KMS-11 (cell line): ENCODE measurements around the gene UTP4.

Source experiments
- H2AFZ ChIP-seq: fragments of 200-600 bp; sonication (generic); 2 replicates; pipeline ENCODE4 v1.6.1; 2016; ENCODE audit warnings: antibody characterized with exemption, mixed run types, low read depth
- H3K27ac ChIP-seq: fragments of 200-600 bp; sonication (generic); 2 replicates; pipeline ENCODE4 v1.6.1; 2016; ENCODE audit warnings: mild to moderate bottlenecking, mixed run types
- H3K27me3 ChIP-seq: fragments of 200-600 bp; sonication (generic); 2 replicates; pipeline ENCODE4 v1.6.1; 2017; ENCODE audit warnings: mild to moderate bottlenecking, low read depth, mixed run types, moderate library complexity; ENCODE audit not compliant: insufficient read depth
- H3K36me3 ChIP-seq: fragments of 200-600 bp; sonication (generic); 2 replicates; pipeline ENCODE4 v1.6.1; 2017; ENCODE audit warnings: mild to moderate bottlenecking, mixed run types; ENCODE audit not compliant: insufficient read depth
- H3K4me1 ChIP-seq: fragments of 200-600 bp; sonication (generic); 2 replicates; pipeline ENCODE4 v1.6.1; 2016; ENCODE audit warnings: mild to moderate bottlenecking, low read depth, mixed run types; ENCODE audit not compliant: poor library complexity, severe bottlenecking
- H3K4me2 ChIP-seq: fragments of 200-600 bp; sonication (generic); 2 replicates; pipeline ENCODE4 v1.7.0; 2016; ENCODE audit warnings: mild to moderate bottlenecking, mixed run types
- H3K4me3 ChIP-seq: fragments of 200-600 bp; sonication (generic); IDR thresholded peaks from 2 replicates; pipeline ENCODE4 v1.6.1; 2017; ENCODE audit warnings: low read depth, low read length, mixed read lengths; ENCODE audit not compliant: insufficient read depth
- H3K79me2 ChIP-seq: fragments of 200-600 bp; sonication (generic); 2 replicates; pipeline ENCODE4 v1.6.1; 2016; ENCODE audit warnings: low read depth, mixed run types; ENCODE audit not compliant: insufficient read depth
- H3K9ac ChIP-seq: fragments of 200-600 bp; sonication (generic); 2 replicates; pipeline ENCODE4 v1.6.1; 2016; ENCODE audit warnings: mild to moderate bottlenecking, mixed run types
- H4K20me1 ChIP-seq: fragments of 200-600 bp; sonication (generic); 2 replicates; pipeline ENCODE4 v1.6.1; 2016; ENCODE audit warnings: mild to moderate bottlenecking, mixed run types; ENCODE audit not compliant: insufficient read depth
- CTCF ChIP-seq: fragments of 200-600 bp; sonication (generic); conservative IDR thresholded peaks from 2 replicates; pipeline ENCODE4 v1.6.1; 2017; ENCODE audit warnings: low read depth, mild to moderate bottlenecking, antibody characterized with exemption, low read length, moderate library complexity, mixed read lengths

UTP4 gene

GRCh38 chr16:69094501-69094900 is 37.9 kb upstream of the UTP4 start:
- Histone ChIP-seq H3K27ac (no peak overlapping the region), H4K20me1 (no peaks in the 10 kb centered on the region), H3K79me2 (no peaks in the 10 kb centered on the region), H2AFZ (no peak overlapping the region), H3K27me3 (no peaks in the 10 kb centered on the region), H3K36me3 (no peaks in the 10 kb centered on the region), H3K4me3 (no peak overlapping the region), H3K4me2 (no peak overlapping the region), H3K9ac (no peak overlapping the region), H3K4me1 (peaks cover 6% of the 10 kb centered on the region)
- no peak for TF ChIP-seq CTCF

GRCh38 chr16:69095193-69095592 is 37.3 kb upstream of the UTP4 start:
- Histone ChIP-seq H3K79me2 (no peaks in the 10 kb centered on the region), H3K4me1 (no peaks in the 10 kb centered on the region), H3K27me3 (no peaks in the 10 kb centered on the region), H2AFZ (no peak overlapping the region), H3K4me3 (no peak overlapping the region), H4K20me1 (no peaks in the 10 kb centered on the region), H3K27ac (no peak overlapping the region), H3K36me3 (no peaks in the 10 kb centered on the region), H3K4me2 (no peak overlapping the region), H3K9ac (no peak overlapping the region)
- no peak for TF ChIP-seq CTCF

- Histone ChIP-seq H2AFZ (no peak overlapping the region), H3K36me3 (no peaks in the 10 kb centered on the region), H4K20me1 (no peaks in the 10 kb centered on the region)
These were observed 32.3 kb upstream of the UTP4 start for GRCh38 chr16:69100071-69100691.

GRCh38 chr16:69105501-69106361 is 26.7 kb upstream of the UTP4 start, which contains the start of gene HAS3:
Gene HAS3, plus strand, starts transcription at chr16:69105653. Its CDS starts 3,743 bp downstream, at chr16:69109396.
- Histone ChIP-seq H3K36me3 (no peaks in the 10 kb centered on the region), H3K79me2 (no peaks in the 10 kb centered on the region), H3K4me3 (no peak within 1 kb of the TSS), H3K27me3 (no peaks in the 10 kb centered on the region), H3K27ac (no peak within 1 kb of the TSS), H3K4me2 (no peak within 1 kb of the TSS), H2AFZ (no peak within 1 kb of the TSS), H4K20me1 (no peaks in the 10 kb centered on the region), H3K4me1 (no peaks in the 10 kb centered on the region), H3K9ac (no peak within 1 kb of the TSS)
- no peak for TF ChIP-seq CTCF

More at GRCh38 chr16:69100071-69100691, 32.3 kb upstream of the UTP4 start:
- Histone ChIP-seq H3K9ac (no peak overlapping the region), H3K4me3 (no peak overlapping the region), H3K4me1 (no peaks in the 10 kb centered on the region), H3K27me3 (no peaks in the 10 kb centered on the region), H3K79me2 (no peaks in the 10 kb centered on the region), H3K27ac (no peak overlapping the region), H3K4me2 (no peak overlapping the region)
- TF ChIP-seq CTCF: no peak
